GM21717 (cell line): Measurements from ENCODE around the gene LDLRAD4.

ENCODE experiments used
- ATAC-seq: cut with Tn5 transposase; IDR thresholded peaks from one replicate; pipeline ENCODE4 v1.9.1; 2021; ENCODE audit warnings: mild to moderate bottlenecking, moderate library complexity; ENCODE audit not compliant: unreplicated experiment

Gene LDLRAD4

GRCh38 chr18:13633700-13634099 is 415.1 kb downstream of the LDLRAD4 start:
- ATAC-seq, result no peak

- no peak for ATAC-seq
These were observed 416.5 kb downstream of the LDLRAD4 start for GRCh38 chr18:13635046-13635445.

GRCh38 chr18:13638719-13639595 is 420.4 kb downstream of the LDLRAD4 start:
- ATAC-seq, result no peak

- no peak for ATAC-seq
These were observed 421.8 kb downstream of the LDLRAD4 start for GRCh38 chr18:13640266-13640860.

GRCh38 chr18:13641551-13642439 is 423.2 kb downstream of the LDLRAD4 start:
- no peak for ATAC-seq

- ATAC-seq, result no peak
These were observed 423.9 kb downstream of the LDLRAD4 start for GRCh38 chr18:13642440-13642827.

GRCh38 chr18:13643261-13643751 is 424.7 kb downstream of the LDLRAD4 start:
- no peak for ATAC-seq

- no peak for ATAC-seq
These were observed 426.5 kb downstream of the LDLRAD4 start for GRCh38 chr18:13645093-13645492.

- ATAC-seq, result no peak
These were observed 428.1 kb downstream of the LDLRAD4 start for GRCh38 chr18:13646633-13647032.

- no peak for ATAC-seq
These were observed 429.2 kb downstream of the LDLRAD4 start for GRCh38 chr18:13647761-13648160.

GRCh38 chr18:13649397-13650390 is 431.1 kb downstream of the LDLRAD4 start:
- ATAC-seq, result no peak

GRCh38 chr18:13653746-13654433 is 435.3 kb downstream of the LDLRAD4 start:
- no peak for ATAC-seq

- ATAC-seq, result no peak
These were observed 439.4 kb downstream of the LDLRAD4 start for GRCh38 chr18:13657974-13658373.

GRCh38 chr18:13658436-13659204 is 440.1 kb downstream of the LDLRAD4 start:
- ATAC-seq, result no peak

- ATAC-seq, result no peak
These were observed 441.9 kb downstream of the LDLRAD4 start for GRCh38 chr18:13660510-13660909.

GRCh38 chr18:13661051-13661778 is 442.7 kb downstream of the LDLRAD4 start:
- ATAC-seq, result no peak

GRCh38 chr18:13661779-13662256 is 443.3 kb downstream of the LDLRAD4 start:
- ATAC-seq, result no peak

- ATAC-seq, result no peak
These were observed 454.1 kb downstream of the LDLRAD4 start for GRCh38 chr18:13672657-13673056.
